Esophagus muscularis mucosa (tissue), 4 donors: ENCODE results near the gene NEDD8.

Experiments used
- EP300 ChIP-seq: sonication (generic); formaldehyde crosslinking; IDR thresholded peaks from one replicate; pipeline ENCODE4 v1.6.1; 2017; ENCODE audit warnings: antibody characterized with exemption
- POLR2A ChIP-seq: fragments of 450-650 bp; IDR thresholded peaks from one replicate; pipeline ENCODE4 v1.6.1; 2017; ENCODE audit warnings: antibody characterized with exemption, moderate library complexity, mild to moderate bottlenecking, low read depth
- TF ChIP-seq, protein P1 (sequence below), 3 experiments: fragments of 200-600 bp in 2 of 3; fragments of 450-650 bp in 1 of 3; sonication (generic) in 2 of 3; IDR thresholded peaks; one replicate each; pipeline ENCODE4 v1.5.1; 2017 to 2019; ENCODE audit warnings: antibody characterized with exemption in 3 of 3, mild to moderate bottlenecking in 2 of 3, moderate library complexity in 1 of 3

GRCh38 chr14:24204163-24205146 is 27.7 kb downstream of the NEDD8 start:
- TF ChIP-seq, protein P1, sequence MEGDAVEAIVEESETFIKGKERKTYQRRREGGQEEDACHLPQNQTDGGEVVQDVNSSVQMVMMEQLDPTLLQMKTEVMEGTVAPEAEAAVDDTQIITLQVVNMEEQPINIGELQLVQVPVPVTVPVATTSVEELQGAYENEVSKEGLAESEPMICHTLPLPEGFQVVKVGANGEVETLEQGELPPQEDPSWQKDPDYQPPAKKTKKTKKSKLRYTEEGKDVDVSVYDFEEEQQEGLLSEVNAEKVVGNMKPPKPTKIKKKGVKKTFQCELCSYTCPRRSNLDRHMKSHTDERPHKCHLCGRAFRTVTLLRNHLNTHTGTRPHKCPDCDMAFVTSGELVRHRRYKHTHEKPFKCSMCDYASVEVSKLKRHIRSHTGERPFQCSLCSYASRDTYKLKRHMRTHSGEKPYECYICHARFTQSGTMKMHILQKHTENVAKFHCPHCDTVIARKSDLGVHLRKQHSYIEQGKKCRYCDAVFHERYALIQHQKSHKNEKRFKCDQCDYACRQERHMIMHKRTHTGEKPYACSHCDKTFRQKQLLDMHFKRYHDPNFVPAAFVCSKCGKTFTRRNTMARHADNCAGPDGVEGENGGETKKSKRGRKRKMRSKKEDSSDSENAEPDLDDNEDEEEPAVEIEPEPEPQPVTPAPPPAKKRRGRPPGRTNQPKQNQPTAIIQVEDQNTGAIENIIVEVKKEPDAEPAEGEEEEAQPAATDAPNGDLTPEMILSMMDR (IDR thresholded peaks at IDR 0.05) = no peak
- TF ChIP-seq EP300 (no peak), POLR2A (no peak)
